COLO668 (cell line): ENCODE measurements around the gene ANKS1B.

Experiments used
- DNase-seq: peaks from one replicate; lab custom pipeline; 2025; ENCODE audit not compliant: unreplicated experiment; lab: John Stamatoyannopoulos, UW

Gene ANKS1B

DNA sequence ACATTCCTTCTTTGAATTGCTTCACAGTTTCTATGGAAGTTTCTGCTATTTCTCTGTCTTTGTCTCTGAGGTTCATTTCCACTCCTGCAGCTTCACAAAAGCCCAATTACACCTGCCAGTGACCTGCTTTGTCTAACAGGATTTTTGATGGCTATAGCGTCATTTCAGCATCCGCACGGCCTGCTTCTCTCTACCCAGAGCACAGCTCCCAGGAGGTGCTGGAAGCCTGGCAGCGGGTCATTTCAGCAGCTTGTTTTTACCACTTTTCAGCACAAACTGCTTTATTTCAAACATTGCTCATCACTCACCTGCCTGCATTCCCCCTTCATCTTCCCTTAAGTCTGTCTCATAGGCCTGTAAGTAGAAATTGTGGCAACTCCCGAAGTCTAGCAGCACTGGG, 771.7 kb downstream of the ANKS1B start:
- DNase-seq, result no peak

DNA sequence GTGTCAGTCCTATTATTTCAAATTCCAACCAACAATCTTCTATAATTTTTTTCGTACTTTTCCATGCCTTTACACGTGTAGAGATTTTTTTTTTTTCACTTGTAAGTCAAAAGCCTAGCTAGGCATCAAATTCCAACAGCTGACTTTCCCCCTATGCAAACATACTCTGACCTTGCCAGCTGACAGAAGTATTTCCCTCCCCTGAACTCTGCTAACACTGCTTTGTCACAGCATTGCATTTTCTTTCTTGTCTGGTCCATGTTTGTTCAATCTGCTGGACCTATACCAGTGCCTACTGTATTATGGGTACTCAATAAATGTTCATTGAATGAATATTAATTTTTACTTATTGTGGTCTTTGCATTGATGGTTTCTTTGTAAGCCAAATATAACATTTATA, 772.5 kb downstream of the ANKS1B start:
- no peak for DNase-seq

DNA sequence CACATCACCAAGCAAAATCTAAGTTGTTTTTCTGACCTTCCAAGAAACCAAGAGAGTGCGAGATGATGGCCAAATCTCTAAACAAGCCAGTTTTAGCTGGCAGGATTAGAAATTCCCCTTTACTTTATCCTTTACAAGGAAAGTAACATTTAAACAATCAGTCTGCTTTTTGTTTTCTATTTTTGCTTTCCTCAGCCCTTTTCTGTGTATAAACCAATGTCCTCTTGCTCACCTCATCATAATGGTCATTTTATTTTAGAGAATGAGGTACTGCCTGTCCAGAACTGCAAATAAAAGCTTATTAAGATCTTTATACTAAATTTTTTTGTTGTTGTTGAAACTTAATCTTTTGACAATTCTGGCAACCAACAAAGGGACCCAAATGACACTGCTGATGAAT, 779.6 kb downstream of the ANKS1B start:
- no peak for DNase-seq

DNA sequence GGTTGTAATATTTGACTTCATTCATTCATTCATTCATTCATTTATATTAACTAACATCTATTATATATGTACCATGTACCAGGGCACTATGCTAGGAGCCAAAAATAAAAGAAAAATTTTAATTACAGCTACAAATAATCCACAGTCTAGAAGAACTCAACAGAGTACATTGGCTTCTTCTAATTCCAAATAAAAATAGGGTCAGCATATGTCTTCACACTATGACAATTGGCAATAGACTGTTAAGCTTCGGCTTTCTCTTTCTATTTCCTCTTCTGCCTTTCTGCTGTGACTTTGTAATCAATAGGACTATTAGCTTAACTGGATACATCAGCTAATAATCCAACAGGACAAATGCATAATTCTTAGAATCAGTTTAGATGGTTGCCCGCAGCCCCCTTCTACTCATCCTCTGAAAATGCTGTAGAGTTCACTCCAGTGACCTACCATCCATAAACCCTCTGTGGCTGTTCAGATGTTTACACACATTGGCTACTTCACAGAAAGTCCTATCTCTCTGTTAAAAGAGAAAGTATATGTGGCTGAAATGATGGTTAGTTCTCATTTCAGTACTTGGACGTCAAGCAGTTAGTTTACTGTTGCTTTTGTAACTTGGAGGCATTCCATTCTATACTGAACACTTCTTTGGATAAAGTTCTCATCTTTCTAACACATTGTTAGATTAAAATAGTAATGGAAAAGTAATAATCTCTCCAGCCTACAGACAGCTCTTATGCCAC, 782.7 kb downstream of the ANKS1B start:
- DNase-seq, result no peak

DNA sequence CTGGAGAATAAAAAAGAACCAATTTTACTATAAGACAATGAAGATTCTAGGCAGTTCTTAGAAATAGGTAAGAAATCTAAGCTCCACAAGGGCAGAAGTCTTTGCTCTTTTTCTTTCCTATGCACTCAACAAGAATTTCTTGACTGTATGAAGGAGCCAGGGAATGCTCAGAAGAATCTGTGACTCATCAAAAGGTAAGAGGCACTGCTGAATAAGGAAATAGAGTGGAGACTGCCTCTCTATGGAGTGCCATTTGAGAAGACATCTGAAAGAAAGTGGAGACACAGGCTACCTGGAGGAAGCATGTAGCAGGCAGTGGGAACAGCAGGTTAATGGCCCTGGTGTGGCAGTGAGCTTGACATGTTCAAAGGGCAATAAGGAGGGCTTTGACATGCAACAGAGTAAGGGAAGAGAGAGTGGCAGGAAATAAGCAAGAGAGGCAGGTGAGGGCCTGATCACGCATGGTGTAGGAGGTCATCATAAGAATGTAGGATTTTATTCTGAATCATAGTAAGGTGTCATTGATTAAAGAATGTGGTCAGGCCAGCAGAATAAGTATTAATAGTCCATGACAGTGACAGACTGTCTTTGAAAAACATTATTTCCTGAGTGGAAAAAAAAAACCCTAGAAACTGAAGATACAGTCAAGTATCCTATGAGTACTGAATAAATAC, 783.9 kb downstream of the ANKS1B start:
- no peak for DNase-seq

DNA sequence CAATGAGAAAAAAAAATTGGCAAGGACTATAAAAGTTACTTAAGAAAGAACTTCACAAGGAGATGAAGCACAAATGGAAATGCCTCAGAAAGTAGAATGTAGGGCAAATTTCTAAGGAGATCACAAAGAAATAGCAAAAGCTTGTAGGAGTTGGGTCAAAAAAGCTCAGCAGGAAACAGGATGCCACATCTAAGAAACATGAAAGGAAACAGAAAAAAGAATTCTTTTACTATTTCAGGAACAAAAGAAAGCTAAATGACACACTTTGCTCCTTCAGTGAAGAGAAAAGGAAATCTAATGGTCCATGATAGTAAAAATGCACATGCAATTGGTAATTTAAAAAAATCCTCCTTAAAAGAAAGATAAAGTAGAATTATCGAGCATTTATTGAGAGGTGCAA, 789.3 kb downstream of the ANKS1B start:
- DNase-seq, result no peak

DNA sequence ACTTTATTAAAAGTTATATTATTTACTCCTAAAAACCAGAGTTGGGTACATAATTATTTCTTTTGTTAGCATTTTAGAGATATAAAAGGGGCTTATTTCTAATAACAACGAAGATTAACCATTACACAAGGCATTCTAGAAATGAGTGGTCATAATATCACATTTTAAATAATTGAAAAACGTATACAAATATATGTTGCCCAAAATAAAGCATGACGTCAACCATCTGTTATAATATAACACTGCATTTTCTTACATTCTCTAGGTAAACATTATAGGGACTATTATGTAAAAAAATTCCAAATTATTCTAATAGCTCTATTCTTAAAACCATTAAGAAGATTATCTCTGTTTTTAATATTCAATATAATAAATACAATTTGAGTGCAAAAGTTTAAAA, 792.2 kb downstream of the ANKS1B start:
- DNase-seq, result no peak

DNA sequence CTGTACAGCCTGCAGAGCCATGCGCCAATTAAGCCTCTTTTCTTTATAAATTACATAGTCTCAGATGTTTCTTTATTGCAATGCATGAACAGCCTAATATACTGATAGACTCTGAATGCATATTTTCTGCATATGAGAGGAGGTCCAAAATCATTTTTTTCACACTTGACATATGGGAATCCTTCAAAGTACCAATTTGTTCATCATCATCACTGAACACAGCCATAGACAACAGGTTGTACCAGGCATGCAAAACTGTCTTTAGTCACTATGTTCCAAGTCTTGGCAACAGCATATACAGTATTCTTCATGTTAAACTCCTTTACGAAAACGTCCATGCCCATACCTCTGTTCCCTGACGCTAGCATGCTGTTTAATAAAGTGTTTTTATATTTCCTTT, 807.9 kb downstream of the ANKS1B start:
- DNase-seq, result no peak

DNA sequence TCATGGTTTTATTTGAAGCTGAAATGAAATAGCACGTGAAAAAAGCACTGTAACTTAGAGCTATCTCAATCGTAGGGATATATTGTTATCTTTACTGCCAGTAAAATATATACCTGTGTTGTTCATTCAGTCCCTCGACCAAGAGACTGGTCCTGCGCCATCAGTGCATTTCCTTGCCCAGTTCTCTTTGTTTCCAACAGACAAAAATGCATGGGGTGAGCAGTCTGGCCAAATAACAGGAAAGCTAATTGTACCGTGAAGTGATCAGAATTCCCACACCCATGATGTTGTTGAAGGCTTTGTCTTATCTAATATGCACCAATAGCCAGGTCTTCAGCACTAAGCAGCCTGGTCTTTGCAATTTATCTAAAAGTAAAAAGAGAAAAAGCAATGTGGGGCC, 814.3 kb downstream of the ANKS1B start:
- DNase-seq, result no peak

DNA sequence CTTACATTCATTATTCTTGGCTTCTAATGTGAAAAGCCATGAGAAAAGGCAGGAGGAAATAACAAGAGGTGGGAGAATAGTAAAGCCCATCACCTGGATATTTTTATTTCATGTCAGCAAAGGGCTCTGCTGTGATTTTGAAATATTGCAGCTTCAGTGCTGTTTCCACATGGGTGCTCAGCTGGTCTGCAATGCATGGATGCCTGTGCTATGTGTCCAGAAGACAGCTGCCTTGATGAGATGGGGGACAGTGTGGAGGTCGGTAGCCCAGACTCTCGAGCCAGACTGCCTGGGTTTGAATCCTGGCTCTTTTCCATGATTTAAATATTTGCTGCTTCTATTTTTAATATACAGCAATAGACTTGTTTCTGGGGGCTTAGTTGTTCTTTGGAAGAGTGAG, 814.7 kb downstream of the ANKS1B start:
- no peak for DNase-seq

DNA sequence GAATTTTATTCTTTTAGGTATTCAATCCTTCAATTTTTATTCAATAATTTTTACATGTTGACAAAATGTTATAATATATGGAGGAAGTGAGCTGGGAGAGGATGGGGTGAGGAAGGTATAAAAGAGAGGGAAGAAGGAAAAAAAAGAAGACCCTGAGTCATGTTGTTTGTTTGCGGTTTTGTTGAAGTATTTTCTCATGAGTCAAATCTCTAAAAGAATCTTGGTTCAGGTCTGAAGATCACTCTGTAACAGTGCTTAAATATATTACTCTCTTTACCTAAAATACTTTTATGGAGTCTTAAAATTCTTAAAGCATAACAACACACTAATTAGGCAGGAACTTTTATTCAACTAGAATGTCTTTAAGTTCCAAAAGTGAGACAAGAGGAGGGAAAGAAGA, 826.8 kb downstream of the ANKS1B start:
- DNase-seq, result no peak

DNA sequence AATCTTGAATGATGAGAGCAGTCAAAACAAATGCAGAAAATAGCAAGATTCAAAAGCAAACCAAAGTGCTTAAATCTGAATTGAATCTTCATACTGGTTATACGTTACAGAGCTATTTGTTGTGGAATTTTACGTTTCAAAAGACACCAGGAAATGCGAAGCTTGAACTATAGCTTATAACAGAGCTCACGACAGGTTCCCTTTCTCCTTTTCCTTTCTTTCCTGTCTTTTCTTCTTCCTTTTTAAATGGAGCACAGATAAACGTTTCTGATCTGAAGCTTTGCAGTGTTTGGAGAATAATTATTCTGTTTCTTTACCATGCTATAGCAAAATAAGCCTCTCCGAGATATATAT, 829.8 kb downstream of the ANKS1B start:
- no peak for DNase-seq

DNA sequence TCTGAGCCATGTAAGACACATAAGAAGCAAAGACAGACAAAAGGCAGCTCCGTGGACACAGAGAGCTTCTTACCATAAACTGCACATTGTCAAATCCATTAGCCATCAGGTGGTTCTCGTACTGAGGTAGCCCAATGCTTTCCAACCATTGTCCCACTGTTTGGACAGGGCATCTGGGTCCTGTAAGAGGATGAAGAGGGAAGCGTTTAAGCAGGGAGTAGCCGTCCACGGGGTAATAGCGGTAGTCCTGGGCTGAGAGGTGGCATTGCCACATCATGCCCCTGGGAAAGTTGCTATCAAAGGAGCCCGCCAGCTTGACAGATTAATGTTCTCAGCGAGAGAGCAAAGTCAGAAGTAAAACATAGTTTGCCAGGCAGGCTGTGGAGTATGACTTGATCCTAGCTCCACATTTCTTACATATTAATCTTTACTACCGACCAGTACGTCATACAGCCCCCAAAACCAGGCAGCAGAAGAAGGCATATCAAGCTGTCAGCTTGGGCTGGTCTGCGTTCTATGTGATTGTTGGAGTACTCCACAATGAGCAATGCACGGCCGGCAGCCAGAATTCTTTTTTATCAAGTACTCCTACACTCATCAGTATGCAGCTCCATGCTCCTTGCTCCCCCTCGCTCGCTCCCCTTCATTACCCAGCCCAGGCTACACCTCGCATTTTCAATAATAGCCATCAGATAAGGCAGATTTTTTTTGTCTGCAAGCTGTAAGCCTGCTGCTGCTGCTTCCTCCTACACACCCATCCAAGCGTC, 830.3 kb downstream of the ANKS1B start:
- DNase-seq, result no peak

DNA sequence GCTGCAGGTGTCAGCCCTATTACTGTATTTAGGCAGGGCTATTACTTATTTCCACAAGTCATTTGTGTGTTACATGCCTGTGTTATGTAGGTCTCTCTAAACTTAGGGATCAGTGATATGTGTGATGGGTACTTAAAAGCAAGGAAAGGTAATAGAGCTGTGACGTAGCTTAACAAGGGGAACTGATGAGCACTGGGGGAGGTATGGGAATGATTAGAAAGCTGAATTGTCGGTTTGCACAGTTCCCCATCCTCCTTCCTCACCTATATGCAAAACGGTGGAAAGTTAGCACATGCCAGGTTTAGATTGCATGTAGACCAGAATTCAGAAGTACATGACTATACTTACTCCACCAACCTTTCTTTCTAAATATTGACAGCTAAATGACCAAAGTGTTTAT, 831.4 kb downstream of the ANKS1B start:
- no peak for DNase-seq

DNA sequence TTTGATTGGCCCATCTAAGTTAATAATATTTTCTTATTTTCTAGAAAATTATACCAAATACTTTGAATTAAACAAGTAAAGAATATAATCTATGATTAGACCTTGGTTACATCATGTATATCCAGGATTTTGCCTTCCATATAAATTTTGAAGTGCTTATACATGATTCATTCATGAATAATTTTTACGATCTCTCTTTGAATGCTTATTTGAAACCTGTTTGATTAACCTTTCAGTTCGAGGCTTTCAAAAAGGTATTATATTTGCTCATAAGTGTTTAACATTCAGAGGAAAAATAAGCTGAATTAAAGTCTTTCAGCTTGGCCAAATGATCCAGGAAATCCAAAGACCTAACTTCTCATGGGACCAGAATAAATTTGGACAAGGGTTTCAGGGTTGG, 832.4 kb downstream of the ANKS1B start:
- no peak for DNase-seq

DNA sequence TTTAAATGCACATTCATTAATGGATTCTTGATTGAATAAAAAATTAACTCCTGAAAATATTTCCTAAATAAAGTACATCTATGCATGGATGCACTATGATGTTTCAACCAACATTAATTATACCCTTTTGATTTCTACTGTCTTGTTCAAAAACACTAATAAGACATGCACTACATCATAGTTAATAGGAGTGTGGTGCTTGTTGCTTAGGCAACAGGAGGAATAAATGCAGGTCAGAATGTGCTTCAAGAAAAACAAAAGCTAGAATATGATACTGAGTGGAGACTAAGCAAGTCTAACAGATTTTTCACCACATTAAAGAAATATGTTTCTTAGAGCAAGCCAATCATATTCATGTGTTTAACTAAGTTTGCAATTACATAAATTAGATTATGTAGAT, 833.0 kb downstream of the ANKS1B start:
- no peak for DNase-seq

DNA sequence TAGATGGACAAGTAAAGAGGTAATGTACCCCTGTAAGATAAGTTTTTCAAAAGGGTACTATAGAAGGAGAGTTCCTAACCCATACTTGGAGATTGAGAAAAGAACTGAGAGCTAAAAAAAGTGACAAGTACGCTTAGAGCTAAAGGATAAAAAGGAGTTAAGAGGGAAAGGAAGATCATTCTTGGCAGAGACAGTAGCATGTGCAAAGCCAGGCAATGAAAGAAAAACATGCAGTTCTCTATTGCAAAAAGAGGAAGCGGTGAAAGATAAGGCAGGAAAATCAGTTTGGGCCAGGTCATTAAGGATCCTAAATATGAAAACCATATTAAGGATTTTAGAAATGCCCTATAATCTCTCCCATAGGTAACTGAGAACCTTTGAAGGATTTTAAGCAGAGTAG, 837.6 kb downstream of the ANKS1B start:
- DNase-seq, result no peak

DNA sequence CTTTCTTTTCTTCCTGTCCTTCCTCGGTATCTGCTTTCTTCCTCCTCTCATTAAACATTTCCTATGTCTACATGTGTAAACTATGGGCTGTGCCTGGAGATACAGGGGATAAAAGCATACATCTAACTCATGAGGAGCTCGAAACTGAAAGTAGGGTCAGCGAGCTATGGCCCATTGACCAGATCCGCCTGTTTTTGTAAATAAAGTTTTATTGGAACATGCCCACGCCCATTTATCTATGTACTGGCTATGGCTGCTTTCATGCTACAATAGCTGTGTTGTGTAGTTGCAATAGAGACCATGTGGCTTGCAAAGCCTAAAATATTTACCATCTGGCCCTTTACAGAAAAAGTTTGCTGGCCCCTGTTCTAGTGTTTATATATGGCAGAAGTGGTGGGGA, 838.0 kb downstream of the ANKS1B start:
- no peak for DNase-seq

DNA sequence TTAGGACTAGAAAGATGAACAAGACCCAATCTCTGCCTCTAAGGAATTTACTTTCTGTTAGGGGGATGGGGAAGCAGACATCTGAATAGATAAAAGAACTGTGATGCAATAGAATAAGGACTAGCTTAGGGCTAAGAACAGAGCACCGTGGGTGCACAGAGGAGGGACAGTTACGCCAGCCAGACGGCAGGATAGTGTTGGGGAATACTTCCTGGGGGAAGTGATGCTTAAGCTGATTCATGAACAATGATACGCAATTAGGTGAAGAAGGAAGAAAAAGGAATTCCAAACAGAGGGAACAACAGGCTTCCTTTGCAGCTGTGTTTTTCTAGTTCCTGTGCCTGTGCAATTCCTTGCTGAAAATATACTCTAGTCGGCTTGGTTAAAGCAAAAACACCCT, 838.6 kb downstream of the ANKS1B start:
- no peak for DNase-seq

DNA sequence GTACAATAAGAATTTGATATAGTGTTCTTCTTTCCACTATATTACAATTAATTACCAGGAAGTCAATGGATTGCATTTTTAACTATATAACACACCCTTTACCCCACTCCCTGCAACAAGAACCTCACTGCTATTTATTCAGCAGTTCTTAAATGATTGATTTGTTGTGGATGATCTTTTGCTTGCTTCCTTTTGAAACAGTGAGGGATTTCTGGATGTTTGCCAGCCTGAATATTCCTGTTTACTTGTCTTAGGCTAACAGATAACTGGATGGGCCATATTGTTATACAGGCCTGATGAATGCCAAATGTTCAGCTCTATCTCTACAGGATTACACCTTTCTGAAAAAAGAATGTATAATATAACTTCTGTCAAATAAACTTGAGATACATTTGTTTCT, 842.1 kb downstream of the ANKS1B start:
- no peak for DNase-seq

DNA sequence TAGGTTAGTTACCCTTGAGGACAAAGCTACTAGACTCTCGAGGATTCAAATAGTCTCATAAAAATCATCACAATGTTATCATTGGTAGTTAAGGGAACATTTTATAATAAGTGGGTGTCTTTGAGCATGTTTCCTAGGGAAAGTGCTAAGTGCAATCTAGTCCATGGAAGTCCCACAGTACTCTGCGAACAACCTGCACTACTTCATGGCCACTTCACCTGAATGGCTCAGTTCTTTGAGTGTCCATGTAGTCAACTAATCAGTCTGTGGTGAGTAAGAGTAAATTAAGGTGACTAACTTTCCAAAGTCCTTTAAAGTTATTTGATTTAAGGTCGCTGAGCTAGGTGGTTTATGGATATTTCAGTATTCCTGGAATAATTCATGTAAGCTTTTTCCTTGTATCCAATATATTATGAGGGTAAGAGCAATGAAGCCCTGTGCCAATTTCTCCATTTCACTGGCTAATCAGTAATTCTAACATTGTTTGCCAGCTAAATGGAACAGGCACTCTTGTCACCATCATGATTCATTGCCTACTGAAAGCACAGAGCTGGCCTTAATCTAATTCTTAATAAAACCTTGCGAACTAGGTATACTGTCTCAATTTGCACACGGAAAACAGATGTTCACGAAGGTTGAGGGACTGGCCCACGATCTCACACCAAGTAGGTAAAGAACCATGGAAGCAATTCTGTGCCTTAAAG, 844.6 kb downstream of the ANKS1B start:
- DNase-seq, result no peak

DNA sequence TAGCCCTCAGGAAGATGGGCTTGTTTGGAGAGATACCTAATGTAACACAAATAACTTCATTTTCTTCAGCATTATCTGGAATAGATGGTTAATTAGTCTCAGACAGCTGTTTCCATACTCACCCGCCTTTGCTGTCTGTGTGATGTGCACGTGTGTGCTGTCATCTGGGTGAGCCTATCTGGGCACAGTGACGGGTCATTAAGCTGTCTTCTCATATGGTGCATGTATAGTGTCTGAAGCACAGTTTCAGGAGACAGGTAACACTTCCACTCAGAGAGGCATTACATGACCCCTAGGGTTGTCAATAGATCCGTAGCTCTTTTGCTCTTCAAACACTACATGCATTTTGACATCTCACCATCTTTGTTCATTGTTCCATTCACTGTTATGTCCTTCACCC, 846.3 kb downstream of the ANKS1B start:
- no peak for DNase-seq
